Measurements from ENCODE around the gene FCGR3A.
"Not testable (repeated sequence)": the region's sequence is repeated elsewhere in the genome, so short reads cannot be mapped to it uniquely, and the experiment has no call there.

FCGR3A gene

DNA sequence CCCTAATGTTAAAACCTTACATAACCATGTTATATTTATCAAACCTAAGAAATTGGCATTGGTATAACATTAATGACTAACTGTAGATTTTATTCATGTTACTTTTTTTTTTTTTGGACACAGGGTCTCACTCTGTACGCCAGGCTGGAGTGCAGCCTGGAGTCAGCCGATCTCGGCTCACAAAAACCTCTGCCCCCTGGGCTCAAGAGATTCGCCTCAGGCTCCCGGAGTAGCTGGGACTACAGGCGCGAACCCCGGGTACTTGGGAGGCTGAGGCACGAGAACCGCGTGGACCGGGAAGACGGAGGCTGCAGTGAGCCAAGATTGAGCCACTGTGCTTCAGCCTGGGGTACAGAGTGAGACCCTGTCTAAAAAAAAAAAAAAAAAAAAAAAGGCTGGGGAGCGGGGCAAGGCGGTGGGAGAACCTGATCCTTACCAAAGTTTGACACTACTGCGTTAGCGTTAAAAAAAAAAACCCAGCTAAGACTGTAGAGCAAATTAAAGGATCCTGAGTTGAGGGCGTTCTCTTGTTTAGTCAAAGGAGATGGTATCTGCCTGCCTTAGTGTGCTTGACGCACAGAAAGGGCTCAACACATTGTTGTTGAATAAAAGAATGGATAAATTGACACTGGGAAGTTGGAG is 20.0 kb downstream of the FCGR3A start:
- DNase-seq, result peak in 1 of 2 experiments; percentile 46

DNA sequence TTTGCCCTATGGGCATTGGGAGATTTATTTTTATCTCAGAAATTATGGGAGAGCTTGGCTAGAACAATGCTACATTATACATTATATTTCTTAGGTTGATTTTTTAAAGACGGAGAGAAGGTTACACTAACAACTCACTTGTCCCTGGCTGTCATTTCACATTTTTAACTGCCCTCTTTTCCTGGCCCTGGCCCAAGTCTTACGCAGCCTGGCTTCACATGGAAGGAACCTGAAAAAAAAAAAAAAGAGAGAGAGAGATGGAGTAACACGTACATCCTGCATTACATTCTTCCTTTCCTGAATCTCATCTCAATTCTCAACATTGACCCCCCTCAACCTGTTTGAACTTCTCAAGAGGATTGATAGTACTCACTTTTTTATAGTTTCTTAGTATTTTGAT is 21.1 kb downstream of the FCGR3A start:
- not testable (repeated sequence) for DNase-seq

DNA sequence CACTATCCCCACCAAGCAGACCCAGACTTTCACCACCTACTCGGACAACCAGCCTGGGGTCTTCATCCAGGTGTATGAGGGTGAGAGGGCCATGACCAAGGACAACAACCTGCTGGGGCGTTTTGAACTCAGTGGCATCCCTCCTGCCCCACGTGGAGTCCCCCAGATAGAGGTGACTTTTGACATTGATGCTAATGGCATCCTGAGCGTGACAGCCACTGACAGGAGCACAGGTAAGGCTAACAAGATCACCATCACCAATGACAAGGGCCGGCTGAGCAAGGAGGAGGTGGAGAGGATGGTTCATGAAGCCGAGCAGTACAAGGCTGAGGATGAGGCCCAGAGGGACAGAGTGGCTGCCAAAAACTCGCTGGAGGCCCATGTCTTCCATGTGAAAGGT is 23.7 kb downstream of the FCGR3A start:
- not testable (repeated sequence) for DNase-seq

DNA sequence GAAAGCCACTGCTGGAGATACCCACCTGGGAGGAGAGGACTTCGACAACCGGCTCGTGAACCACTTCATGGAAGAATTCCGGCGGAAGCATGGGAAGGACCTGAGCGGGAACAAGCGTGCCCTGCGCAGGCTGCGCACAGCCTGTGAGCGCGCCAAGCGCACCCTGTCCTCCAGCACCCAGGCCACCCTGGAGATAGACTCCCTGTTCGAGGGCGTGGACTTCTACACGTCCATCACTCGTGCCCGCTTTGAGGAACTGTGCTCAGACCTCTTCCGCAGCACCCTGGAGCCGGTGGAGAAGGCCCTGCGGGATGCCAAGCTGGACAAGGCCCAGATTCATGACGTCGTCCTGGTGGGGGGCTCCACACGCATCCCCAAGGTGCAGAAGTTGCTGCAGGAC is 24.3 kb downstream of the FCGR3A start:
- DNase-seq, result not testable (repeated sequence)

DNA sequence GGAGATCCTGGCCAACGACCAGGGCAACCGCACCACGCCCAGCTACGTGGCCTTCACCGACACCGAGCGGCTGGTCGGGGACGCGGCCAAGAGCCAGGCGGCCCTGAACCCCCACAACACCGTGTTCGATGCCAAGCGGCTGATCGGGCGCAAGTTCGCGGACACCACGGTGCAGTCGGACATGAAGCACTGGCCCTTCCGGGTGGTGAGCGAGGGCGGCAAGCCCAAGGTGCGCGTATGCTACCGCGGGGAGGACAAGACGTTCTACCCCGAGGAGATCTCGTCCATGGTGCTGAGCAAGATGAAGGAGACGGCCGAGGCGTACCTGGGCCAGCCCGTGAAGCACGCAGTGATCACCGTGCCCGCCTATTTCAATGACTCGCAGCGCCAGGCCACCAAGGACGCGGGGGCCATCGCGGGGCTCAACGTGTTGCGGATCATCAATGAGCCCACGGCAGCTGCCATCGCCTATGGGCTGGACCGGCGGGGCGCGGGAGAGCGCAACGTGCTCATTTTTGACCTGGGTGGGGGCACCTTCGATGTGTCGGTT is 24.8 kb downstream of the FCGR3A start:
- not testable (repeated sequence) for DNase-seq

DNA sequence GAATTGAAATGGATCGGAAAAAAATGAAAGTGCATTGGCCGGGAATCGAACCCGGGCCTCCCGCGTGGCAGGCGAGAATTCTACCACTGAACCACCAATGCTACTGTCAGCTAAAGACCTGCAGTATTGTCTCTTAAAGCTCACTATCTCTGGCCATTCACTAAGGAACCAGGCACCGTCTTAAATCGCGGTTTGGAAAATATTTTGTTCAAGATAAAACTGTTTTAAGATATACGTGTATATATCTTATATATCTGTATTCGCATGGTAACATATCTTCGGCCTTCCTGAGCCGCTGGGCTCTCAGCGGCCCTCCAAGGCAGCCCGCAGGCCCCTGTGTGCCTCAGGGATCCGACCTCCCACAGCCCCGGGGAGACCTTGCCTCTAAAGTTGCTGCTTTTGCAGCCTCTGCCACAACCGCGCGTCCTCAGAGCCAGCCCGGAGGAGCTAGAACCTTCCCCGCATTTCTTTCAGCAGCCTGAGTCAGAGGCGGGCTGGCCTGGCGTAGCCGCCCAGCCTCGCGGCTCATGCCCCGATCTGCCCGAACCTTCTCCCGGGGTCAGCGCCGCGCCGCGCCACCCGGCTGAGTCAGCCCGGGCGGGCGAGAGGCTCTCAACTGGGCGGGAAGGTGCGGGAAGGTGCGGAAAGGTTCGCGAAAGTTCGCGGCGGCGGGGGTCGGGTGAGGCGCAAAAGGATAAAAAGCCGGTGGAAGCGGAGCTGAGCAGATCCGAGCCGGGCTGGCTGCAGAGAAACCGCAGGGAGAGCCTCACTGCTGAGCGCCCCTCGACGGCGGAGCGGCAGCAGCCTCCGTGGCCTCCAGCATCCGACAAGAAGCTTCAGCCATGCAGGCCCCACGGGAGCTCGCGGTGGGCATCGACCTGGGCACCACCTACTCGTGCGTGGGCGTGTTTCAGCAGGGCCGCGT is 25.5 kb downstream of the FCGR3A start, which contains the start of gene HSPA6:
Gene HSPA6 (plus strand): TSS at position 724 of the 925 bp plus-strand sequence. CDS start 119 bp downstream, at position 843.
- peak; percentile 77 to 85 for DNase-seq

DNA sequence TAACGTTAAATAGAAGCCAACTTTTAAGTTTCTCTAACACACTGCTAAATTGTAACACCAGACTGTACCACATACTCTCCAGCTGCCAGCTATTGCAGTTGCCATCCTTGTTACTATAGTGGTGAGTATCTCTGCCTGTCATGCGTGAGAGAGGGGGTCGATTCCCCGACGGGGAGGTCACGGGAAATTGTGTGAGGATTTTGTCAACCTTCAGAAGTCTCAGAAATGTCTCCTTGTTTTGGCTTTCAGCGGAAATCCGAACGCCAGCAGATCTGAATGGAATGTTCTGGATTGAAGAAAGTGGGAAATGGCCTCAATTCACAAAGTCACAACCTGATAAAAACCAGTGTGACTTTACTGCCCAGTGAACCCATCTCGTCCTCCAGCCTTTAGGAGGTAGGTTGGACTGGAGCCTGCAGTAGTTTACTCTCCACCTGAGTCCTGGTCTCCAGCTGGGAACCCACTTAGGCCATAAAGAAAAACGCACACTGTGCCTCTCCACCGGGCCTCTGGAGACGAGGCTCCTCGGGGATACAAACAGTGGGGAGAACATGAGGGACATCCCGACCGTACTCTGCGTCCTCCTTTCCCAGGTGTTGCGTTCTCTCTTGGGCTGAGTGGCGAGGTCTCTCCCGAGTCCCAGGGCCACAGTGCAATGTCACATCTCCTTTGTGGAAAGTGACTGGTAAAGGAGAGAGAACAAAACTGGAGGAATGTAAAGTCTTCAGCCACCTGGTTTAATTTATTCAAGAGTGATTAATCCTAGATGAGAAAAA is 26.4 kb downstream of the FCGR3A start:
- peak in 1 of 2 experiments; percentile 64 for DNase-seq

DNA sequence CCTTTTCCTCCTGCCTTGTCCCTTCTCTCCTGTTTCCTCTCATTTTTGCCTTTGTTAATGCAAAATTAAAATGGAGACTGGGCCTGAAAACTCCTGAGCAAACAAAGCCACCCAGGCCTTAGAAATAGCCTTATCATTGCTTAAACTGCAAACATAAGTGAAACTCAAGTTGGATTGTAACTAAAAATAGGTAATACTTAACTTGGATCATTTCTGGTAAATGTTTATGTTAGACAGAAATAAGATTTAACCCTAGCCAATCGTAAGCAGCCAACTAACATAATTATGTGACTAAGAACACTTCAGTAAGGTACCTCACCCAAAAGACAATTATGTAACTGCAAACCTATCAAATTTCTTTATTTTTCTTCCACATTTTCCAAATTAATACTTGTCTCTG is 35.7 kb downstream of the FCGR3A start:
- DNase-seq, result not testable (repeated sequence)

DNA sequence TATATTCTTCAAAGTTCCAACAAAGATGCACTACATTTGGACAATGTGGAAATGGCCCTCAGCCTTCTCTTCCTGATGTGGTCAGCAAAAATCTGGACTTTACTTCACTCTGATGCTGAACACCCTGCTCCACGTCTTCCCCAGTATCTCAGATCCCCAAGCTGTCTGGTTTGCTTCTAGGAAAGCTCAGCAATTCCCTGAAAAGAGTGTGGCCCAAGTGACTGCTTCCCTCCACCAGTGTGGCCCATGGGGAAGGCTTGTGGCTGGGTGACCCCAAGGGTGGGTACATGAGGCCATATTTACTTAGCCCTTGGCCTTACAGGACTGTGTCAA is 36.2 kb downstream of the FCGR3A start:
- DNase-seq, result not testable (repeated sequence)

DNA sequence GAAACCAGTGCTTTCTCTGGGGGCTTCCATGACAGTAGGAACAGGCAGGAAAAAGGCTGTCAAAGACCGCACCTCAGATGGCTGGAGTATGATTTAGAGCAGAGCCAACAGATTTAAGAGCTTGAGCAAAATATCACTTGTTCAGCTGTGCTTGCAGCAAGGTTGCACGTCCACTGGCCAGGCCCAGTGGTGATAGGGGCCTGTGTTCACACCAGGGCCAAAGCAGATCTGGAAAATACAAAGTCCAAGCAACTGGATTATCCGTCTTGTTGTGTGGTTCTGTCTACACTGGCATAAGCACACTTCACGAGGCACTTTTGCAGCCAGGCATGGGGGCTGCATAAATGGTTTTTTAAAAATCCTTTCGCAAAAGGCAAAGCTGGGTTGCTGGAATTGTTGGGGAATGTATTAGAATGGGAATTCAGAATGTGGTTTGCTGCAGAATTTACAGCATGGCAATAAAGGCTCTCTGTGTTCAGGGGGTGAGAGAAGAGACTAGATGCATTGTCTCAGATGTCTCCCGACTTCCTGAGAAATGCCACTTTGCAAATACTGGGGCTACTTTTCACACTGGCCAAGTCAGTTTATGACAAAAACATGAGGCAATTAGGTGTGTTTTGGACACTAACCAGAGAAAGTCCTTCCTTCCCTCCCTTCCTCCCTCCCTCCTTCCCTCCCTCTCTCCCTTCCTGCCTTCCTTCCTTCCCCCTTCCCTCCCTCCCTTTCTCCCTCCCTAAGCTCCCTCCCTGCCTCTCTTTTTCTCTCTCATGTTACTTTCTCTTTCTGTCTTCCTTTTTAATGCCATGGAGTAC is 36.8 kb downstream of the FCGR3A start:
- DNase-seq, result not testable (repeated sequence)

DNA sequence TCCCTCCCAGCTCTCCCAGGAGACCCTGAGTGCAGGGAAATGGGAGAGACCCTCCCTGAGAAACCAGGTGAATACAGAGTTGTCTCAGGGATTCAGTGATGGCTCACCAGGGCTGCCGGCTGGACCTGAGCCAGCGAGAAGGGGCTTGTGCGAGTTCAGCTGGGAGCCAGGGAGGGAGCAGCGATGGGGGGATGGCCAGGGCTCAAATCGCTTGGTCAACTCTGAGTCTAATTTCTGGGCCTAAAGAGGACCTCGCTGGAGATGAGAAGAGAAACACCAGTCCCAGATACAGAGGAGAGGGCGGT is 37.9 kb downstream of the FCGR3A start:
- no peak for DNase-seq

DNA sequence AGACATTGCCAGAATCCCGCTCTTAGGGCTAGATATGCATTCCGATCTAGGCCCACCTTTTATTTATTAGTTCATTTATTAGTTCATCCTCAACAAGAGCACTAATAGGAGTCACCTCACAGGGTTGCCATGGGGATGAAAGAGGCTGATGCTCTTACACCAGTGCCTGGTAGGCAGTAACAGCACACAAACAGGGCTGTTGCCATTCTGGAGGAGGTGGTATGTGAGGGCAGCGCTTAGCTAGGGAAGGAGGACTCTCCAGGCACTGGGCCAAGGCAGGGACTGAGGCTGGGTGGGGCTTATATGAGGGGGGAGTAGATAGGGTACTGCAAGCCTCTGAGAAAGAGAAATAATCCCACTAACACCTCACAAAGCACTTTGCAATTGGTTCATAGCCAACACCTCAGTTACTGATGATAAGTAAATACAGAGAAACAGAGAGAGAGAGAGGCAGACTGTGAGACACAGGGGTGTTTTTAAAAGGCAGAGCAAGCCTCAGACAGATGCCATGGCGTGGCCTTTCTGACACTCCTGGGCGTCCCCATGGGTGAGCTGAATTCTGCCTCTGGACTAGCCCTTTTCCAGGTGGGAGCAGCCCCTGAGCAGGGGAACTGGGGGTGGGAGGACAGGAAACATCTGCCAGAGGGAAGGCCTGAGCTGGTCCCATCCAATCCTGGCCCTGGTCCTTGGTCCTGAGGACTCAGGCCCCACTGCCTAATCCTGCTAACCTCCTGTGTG is 38.4 kb downstream of the FCGR3A start:
- no peak for DNase-seq

DNA sequence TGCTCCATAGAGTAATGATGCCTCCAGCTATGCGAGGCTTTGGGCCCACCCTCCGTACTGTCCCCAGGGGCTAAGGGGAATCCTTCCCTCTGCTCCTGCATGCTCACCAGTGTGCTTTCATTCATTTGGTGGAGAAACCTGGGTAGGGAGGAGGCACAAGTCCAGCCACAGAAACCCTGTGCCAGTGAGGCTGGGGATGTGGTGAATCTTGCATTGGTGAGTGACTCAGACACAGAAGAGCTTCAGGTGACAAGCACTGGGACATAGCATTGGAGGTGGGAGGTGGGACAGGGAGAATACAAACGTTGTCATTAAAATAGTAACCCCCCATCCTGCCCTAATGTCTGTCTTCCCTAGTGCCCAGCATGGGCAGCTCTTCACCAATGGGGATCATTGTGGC is 39.1 kb downstream of the FCGR3A start:
- no peak for DNase-seq

DNA sequence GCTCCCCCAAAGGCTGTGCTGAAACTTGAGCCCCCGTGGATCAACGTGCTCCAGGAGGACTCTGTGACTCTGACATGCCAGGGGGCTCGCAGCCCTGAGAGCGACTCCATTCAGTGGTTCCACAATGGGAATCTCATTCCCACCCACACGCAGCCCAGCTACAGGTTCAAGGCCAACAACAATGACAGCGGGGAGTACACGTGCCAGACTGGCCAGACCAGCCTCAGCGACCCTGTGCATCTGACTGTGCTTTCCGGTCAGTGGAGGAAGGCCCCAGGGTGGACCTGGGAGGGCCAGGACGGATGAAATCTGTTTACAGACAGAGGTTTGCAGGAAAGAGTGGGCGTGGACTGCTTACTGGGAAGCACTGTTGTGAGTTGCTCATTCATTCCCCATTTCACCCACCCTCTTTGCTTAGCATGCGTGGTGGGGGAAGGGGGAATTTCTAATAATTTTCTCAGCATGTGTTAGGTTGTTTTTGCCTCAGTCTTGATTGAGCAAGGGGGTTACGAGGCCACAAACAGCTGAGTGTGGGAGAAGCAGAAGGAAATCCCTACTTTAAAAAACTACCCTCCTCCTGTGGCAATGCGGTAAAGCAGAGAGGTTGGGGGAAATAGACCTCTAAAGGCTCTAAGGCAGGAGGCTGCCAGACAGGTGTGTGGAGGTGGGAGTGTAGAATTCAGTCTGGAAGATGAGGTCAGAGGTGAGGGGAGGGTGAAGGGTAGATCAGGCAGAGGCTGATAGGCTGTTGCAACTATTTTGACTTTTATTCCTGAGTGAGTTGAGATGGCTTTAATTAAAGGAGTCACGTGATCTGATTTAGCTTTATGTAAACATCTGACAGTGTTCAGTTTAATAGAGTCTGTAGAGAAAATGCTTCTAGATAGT is 43.0 kb downstream of the FCGR3A start:
- DNase-seq, result no peak

DNA sequence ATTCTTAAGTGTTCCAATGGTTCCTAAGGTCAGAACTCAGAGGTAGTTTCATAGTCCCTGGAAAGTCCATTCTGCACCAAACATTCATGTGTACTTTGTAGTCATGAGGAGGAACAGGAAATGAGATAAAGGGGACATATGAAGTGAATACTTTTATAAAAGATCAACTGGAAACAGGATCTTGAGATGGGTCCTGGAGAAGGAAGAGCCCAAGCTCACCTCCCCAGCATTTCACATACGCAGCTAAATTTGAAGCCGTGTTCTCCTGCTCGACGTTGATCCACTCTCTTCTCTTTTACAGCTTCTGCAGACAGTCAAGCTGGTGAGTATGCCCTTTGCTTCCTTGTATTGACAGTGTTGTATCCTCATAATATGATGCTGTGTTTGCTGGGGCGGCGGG is 43.9 kb downstream of the FCGR3A start:
- no peak for DNase-seq

DNA sequence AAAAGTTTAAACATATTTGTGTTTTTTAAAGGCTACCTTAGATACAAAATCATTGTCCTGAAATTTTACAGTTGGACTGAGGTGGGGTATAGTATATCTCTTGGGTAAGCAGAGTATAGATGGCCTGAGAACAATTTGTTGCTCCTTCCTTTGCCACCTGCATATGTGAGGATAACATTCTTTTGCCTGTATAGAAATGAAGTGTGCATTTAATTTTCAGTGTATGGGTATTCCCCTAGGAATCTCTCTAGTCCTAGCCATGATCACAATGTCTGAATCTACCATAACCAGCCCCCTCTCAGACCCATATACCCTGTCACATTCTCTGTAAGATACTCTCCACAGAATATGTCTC is 46.2 kb downstream of the FCGR3A start:
- no peak for DNase-seq

DNA sequence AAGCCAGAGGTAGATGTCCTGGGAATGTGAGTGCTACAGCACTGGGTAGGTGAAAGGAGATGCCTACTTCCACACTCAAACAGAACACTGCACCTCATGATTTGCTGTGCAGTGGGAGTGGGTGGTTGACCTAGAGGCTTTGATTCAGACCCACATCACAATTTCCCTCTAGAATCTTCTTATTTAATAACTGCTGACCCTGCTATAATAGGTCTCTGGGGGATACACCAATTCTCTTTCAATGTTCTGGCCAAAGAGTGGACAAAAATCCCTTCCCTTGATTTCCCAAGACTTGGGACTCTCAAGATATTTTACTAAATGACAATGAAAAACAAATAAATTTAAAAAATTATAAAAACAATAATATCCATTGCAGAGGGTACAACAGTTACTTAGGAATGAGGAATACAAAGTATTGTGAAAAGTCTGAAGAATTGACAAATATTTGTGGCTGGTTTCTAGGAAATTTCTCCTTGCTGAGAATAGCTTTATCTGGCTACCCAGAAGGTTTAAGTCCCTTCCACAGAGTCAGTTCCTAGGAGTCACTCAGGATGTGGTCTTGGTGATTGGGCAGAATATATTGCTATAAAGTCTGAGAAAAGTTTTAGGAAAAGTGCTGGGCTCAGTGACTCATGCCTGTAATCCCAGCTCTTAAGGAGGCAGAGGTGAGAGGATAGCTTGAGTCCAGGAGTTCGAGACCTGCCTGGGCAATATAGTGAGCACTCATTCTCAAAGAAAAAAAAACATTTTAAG is 46.8 kb downstream of the FCGR3A start:
- no peak for DNase-seq

DNA sequence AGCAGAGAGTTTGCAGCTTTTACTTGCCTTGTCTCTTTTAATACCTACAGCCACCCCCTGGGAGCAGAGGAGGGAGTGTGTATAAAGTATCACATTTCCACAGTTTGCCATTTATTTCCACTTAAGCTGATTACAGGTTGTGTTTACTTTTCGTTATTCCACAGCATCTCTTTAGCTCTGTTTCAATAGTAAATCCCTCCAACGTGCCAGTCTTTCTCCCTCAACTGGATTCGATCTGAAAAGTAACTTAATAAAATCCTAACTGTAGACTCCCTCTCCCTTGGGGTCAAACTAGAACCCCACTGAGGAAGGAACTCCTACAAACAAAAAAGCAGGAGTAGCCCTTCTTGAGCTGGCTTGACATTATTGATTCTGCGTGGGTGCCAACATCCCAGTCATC is 47.4 kb downstream of the FCGR3A start:
- peak; percentile 44 to 51 for DNase-seq

DNA sequence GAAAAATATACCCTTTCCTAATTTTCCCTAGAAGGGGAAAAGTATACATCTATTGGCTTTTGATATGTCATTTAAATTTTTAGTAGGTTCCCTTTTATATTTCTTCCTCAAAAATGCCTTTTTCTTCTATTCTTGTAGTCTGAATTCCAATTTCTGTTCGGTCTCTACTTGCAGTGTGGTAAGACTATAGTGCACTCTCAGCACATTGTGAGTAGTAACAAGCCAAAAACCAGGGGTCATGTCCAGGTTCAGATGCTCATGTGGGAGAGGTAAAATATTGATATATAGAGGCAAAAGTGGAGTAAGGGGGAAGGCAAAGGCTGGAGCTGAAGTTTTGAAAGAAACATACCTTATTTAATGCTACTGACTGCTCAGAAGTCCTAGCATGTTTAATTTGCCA is 48.4 kb downstream of the FCGR3A start:
- DNase-seq, result no peak
